CD14-positive monocyte (primary cell): ENCODE measurements around the gene CORO2A. TPM values are rescaled to one million over a fixed set of nuclear protein-coding genes. Genes with fewer than 3 reads are reported as not detected.

Experiments
- DNase-seq, 3 donors: peaks; one replicate each; pipeline ENCODE4 v3.0.0-alpha.2; 2011 to 2022
- H2AFZ ChIP-seq: 2 replicates; pipeline ENCODE4 v1.6.0; 2012; ENCODE audit warnings: mild to moderate bottlenecking, low read depth, low read length, inconsistent platforms; ENCODE audit not compliant: insufficient read depth, poor library complexity, severe bottlenecking
- H3K27ac ChIP-seq, 2 donors: 1 replicate in 1 of 2; 2 replicates in 1 of 2; pipeline ENCODE4 v1.5.1; 2012 to 2013; ENCODE audit warnings: low read length in 2 of 2, control low read depth in 1 of 2, inconsistent platforms in 1 of 2, low read depth in 1 of 2, mild to moderate bottlenecking in 1 of 2
- H3K27me3 ChIP-seq, 2 donors: one replicate each; pipeline versions ENCODE4 v1.6.0 to v1.6.1; 2011 to 2013; ENCODE audit warnings: low read length in 2 of 2; ENCODE audit not compliant: control insufficient read depth in 2 of 2, insufficient read depth in 2 of 2
- H3K36me3 ChIP-seq, 2 donors: replicated peaks in 1 of 2; 1 replicate in 1 of 2; 2 replicates in 1 of 2; pipeline versions ENCODE4 v1.5.1 to v1.6.1; 2012 to 2013; ENCODE audit warnings: low read length in 2 of 2, control low read depth in 1 of 2, inconsistent platforms in 1 of 2, mild to moderate bottlenecking in 1 of 2; ENCODE audit not compliant: insufficient read depth in 2 of 2, control insufficient read depth in 1 of 2
- H3K4me1 ChIP-seq, 2 donors: 1 replicate in 1 of 2; 2 replicates in 1 of 2; pipeline versions ENCODE4 v1.5.1 to v1.6.1; 2012 to 2013; ENCODE audit warnings: low read length in 2 of 2, control low read depth in 1 of 2, inconsistent platforms in 1 of 2, mild to moderate bottlenecking in 1 of 2, moderate library complexity in 1 of 2; ENCODE audit not compliant: insufficient read depth in 2 of 2, control insufficient read depth in 1 of 2
- H3K4me2 ChIP-seq: replicated peaks from 2 replicates; pipeline ENCODE3; 2012; ENCODE audit warnings: low read length, moderate library complexity, mild to moderate bottlenecking; ENCODE audit not compliant: poor library complexity, severe bottlenecking; ENCODE audit errors: extremely low read depth
- H3K4me3 ChIP-seq, 3 experiments: fragments of 200-600 bp in 1 of 3; sonication (generic) in 1 of 3; replicated peaks in 1 of 3; 1 replicate in 2 of 3; 2 replicates in 1 of 3; pipeline ENCODE4 v1.5.1; 2011 to 2013; ENCODE audit warnings: low read length in 3 of 3, mild to moderate bottlenecking in 3 of 3, control low read depth in 2 of 3, low read depth in 2 of 3, inconsistent platforms in 1 of 3, moderate library complexity in 1 of 3
- H3K79me2 ChIP-seq: 2 replicates; pipeline ENCODE4 v1.6.0; 2012; ENCODE audit warnings: mild to moderate bottlenecking, control low read depth, inconsistent platforms, low read length, moderate library complexity; ENCODE audit not compliant: insufficient read depth
- H3K9ac ChIP-seq: 2 replicates; pipeline ENCODE4 v1.6.0; 2017; ENCODE audit warnings: low read length, mild to moderate bottlenecking; ENCODE audit not compliant: insufficient read depth, poor library complexity, severe bottlenecking
- H3K9me3 ChIP-seq, 2 donors: replicated peaks in 1 of 2; 1 replicate in 1 of 2; 2 replicates in 1 of 2; pipeline versions ENCODE4 v1.5.1 to v1.6.1; 2012 to 2013; ENCODE audit warnings: low read length in 2 of 2, control low read depth in 1 of 2; ENCODE audit not compliant: control insufficient read depth in 1 of 2, insufficient read depth in 1 of 2
- H4K20me1 ChIP-seq: 2 replicates; pipeline ENCODE4 v1.6.0; 2012; ENCODE audit warnings: mild to moderate bottlenecking, low read length, control low read depth, moderate library complexity; ENCODE audit not compliant: insufficient read depth
- H3K27ac Mint-ChIP-seq, 7 donors: one replicate each; pipeline ENCODE4 v1.8.0; 2020; ENCODE audit warnings: mild to moderate bottlenecking in 7 of 7, mixed read lengths in 7 of 7, moderate library complexity in 6 of 7, inconsistent platforms in 2 of 7
- H3K27me3 Mint-ChIP-seq, 3 donors: one replicate each; pipeline ENCODE4 v1.8.0; 2021 to 2022; ENCODE audit warnings: low read depth in 3 of 3, mild to moderate bottlenecking in 3 of 3, mixed read lengths in 3 of 3, moderate library complexity in 3 of 3, inconsistent platforms in 1 of 3
- H3K36me3 Mint-ChIP-seq, 2 donors: one replicate each; pipeline ENCODE4 v1.8.0; 2020; ENCODE audit warnings: mixed read lengths in 2 of 2, inconsistent platforms in 1 of 2, mild to moderate bottlenecking in 1 of 2
- H3K4me1 Mint-ChIP-seq: one replicate; pipeline ENCODE4 v1.8.0; 2020; ENCODE audit warnings: mild to moderate bottlenecking, mixed read lengths
- H3K4me3 Mint-ChIP-seq, 2 donors: one replicate each; pipeline ENCODE4 v1.8.0; 2020; ENCODE audit warnings: mild to moderate bottlenecking in 2 of 2, mixed read lengths in 2 of 2, moderate library complexity in 1 of 2
- H3K9me3 Mint-ChIP-seq, 7 donors: one replicate each; pipeline ENCODE4 v1.8.0; 2020 to 2022; ENCODE audit warnings: mixed read lengths in 7 of 7, mild to moderate bottlenecking in 6 of 7, moderate library complexity in 6 of 7, inconsistent platforms in 2 of 7
- WGBS: methylation state at CpG from one replicate; pipeline ENCODE4 v1.1.5; 2013; ENCODE audit warnings: missing lambda C conversion rate; ENCODE audit not compliant: insufficient coverage; 5-methylcytosine and 5-hydroxymethylcytosine counted together
- intact Hi-C, 2 donors: fragments of 100-400 bp; cut with micrococcal nuclease; formaldehyde crosslinking; loops; one replicate each; pipeline versions ENCODE4 v1.15.0 to v1.15.1; 2023
- polyA plus RNA-seq, 3 donors: library from polyadenylated mRNA; depleted of rRNA in 1 of 3; unstranded in 2 of 3; stranded (reverse) in 1 of 3; fragments of 300-500 nt in 2 of 3; fragments of >200 nt in 1 of 3; fragmentation: Illumina TruSeq in 2 of 3; gene quantifications; 1 replicate in 2 of 3; 2 replicates in 1 of 3; pipeline ENCODE4 v1.2.3, GENCODE V29; 2012 to 2021
- TF ChIP-seq, protein P1 (sequence below): fragments of 200-600 bp; IDR thresholded peaks from one replicate; pipeline ENCODE4 v1.8.0; 2022; ENCODE audit warnings: antibody characterized with exemption, mild to moderate bottlenecking

CORO2A gene
- polyA plus RNA-seq, 3 donors: 1.2 to 3.5 (median 2.1) TPM

GRCh38 chr9:98201102-98201501 lies 8.7 kb upstream of the CORO2A start:
- H3K27me3 Mint-ChIP-seq: peaks cover 0 to 2% (median 0%) of the 10 kb centered on the region in 3 donors
- peaks cover 66 to 88% of the 10 kb centered on the region in 2 donors for H3K36me3 Mint-ChIP-seq
- Histone ChIP-seq H2AFZ (no peak overlapping the region), H4K20me1 (peaks cover 49% of the 10 kb centered on the region), H3K9ac (no peak overlapping the region), H3K27ac (peak overlapping the region in 1 of 2 donors; percentile 28), H3K4me2 (no peak overlapping the region), H3K4me3 (no peak overlapping the region), H3K79me2 (no peaks in the 10 kb centered on the region), H3K36me3 (peaks cover 82 to 86% of the 10 kb centered on the region in 2 donors), H3K9me3 (no peaks in the 10 kb centered on the region), H3K4me1 (no peaks in the 10 kb centered on the region), H3K27me3 (no peaks in the 10 kb centered on the region)
- no peak for DNase-seq
- TF ChIP-seq, protein P1, sequence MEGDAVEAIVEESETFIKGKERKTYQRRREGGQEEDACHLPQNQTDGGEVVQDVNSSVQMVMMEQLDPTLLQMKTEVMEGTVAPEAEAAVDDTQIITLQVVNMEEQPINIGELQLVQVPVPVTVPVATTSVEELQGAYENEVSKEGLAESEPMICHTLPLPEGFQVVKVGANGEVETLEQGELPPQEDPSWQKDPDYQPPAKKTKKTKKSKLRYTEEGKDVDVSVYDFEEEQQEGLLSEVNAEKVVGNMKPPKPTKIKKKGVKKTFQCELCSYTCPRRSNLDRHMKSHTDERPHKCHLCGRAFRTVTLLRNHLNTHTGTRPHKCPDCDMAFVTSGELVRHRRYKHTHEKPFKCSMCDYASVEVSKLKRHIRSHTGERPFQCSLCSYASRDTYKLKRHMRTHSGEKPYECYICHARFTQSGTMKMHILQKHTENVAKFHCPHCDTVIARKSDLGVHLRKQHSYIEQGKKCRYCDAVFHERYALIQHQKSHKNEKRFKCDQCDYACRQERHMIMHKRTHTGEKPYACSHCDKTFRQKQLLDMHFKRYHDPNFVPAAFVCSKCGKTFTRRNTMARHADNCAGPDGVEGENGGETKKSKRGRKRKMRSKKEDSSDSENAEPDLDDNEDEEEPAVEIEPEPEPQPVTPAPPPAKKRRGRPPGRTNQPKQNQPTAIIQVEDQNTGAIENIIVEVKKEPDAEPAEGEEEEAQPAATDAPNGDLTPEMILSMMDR: no peak
- no peaks in the 10 kb centered on the region for H3K9me3 Mint-ChIP-seq
- peak overlapping the region in 3 of 7 donors; percentile 10 to 54 (median 19) for H3K27ac Mint-ChIP-seq
- intact Hi-C loops: loop anchor here in 1 of 2 donors (10.0 kb wide), 1 partner anchor 126 kb away; no protein-coding TSS in a partner anchor
- H3K4me3 Mint-ChIP-seq: no peak overlapping the region
- 89% methylated on average over 6 of the region's 6 CpGs for WGBS
- H3K4me1 Mint-ChIP-seq: peaks cover 4% of the 10 kb centered on the region

GRCh38 chr9:98199388-98200033 lies 7.1 kb upstream of the CORO2A start:
- Mint-ChIP-seq H3K9me3 (no peaks in the 10 kb centered on the region), H3K4me3 (no peak overlapping the region), H3K27ac (peak overlapping the region in 3 of 7 donors; percentile 57 to 84 (median 81)), H3K36me3 (peaks cover 59 to 77% of the 10 kb centered on the region in 2 donors), H3K4me1 (no peaks in the 10 kb centered on the region), H3K27me3 (peaks cover 0 to 5% (median 2%) of the 10 kb centered on the region in 3 donors)
- 97% methylated on average over 14 of the region's 20 CpGs for WGBS
- Histone ChIP-seq H3K4me2 (no peak overlapping the region), H3K79me2 (no peaks in the 10 kb centered on the region), H4K20me1 (peaks cover 48% of the 10 kb centered on the region), H3K9ac (no peak overlapping the region), H3K27ac (no peak overlapping the region), H3K9me3 (no peaks in the 10 kb centered on the region), H3K4me3 (no peak overlapping the region), H3K4me1 (no peaks in the 10 kb centered on the region), H3K27me3 (no peaks in the 10 kb centered on the region), H3K36me3 (peaks cover 75 to 76% of the 10 kb centered on the region in 2 donors), H2AFZ (no peak overlapping the region)
- TF ChIP-seq, protein P1: no peak
- DNase-seq: no peak
- intact Hi-C loops: loop anchor here in 1 of 2 donors (10.0 kb wide), 1 partner anchor 125 kb away; no protein-coding TSS in a partner anchor
